SH-SY5Y (cell line): Measurements from ENCODE around the gene EIF1B.

Source experiments
- GATA2 ChIP-seq: IDR thresholded peaks from 2 replicates; pipeline ENCODE4 v1.6.1; 2011; ENCODE audit warnings: mild to moderate bottlenecking, low read depth, low read length
- GATA3 ChIP-seq: IDR thresholded peaks from 2 replicates; pipeline ENCODE4 v1.6.1; 2011; ENCODE audit warnings: low read depth, mild to moderate bottlenecking, low read length, moderate library complexity

DNA sequence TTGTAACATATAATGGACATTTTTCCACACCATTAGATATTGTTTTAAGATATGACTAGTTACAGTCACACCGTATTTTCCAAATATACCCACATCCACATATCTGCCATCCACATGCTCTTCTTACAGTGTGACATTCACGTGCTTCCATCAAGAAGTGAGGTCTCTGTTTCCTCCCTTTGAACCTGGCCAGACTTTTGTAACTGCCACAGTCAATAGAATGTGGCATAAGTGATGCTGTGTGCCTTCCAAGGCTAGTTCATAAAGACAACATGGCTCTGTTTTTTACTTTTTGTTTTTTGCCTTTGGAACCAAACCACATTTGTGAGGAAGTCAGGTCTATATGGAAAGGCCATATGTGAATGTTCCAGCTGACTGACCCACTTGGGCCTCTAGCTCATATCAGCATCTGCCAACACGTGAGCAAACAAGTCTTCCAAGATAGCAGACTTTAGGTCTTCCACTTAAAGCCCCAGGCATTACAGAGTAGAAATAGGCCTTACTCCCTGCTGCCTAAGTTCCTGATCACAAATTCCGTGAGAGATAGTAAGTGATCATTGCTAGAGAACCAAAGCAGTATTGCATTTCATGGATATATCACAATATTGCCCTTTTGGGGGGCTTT is 27.1 kb downstream of the EIF1B start:
- TF ChIP-seq GATA2, result no peak
- no peak for TF ChIP-seq GATA3
